Activated T-cell treated with anti-CD3 and anti-CD28 coated beads for 4 hours (primary cell): ENCODE measurements around the gene FRMD8.
A peak's percentile ranks its signal among the peaks of the same experiment; 100 is the strongest.
"Not testable (repeated sequence)": the region's sequence is repeated elsewhere in the genome, so short reads cannot be mapped to it uniquely, and the experiment has no call there.

ENCODE experiments used
- DNase-seq: peaks from one replicate; pipeline ENCODE4 v3.0.0-alpha.2; 2020

Gene FRMD8

DNA sequence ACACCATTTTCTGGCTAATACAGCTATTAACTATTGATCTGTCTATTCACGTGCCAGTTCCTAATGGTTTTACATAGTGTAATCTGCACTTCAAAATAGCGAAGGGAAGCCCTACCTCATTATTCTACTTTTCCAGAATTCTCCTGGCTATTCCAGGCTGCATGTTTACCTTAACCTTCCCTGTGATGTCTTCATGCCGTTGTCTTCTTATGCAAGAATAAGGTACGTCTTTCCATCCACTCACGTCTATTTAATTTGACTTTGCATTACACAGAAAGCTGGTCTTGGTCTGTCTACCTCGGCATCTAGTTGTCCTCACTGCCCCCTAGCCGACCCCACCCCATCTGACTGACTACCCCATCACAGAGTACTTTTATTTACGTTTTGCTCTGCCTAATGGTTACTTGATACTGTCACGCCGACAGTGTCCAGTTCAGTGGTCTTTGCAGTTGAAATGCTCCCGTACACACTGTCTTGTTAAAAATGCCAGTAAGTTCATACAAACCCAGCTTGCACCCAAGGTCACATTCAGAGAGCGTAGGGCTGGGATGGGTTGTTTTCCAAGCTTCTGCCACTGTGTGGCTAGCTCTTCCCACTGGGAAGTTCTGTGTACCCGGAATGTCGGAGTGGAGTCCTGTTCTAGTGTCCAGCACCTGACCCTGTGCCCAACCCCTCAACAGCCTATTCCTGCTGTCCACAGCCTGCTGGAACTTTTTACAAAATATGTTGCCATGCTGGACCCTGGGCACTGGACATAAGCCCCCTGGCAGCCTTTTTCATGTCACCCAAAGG is 51.2 kb downstream of the FRMD8 start:
- DNase-seq = no peak

DNA sequence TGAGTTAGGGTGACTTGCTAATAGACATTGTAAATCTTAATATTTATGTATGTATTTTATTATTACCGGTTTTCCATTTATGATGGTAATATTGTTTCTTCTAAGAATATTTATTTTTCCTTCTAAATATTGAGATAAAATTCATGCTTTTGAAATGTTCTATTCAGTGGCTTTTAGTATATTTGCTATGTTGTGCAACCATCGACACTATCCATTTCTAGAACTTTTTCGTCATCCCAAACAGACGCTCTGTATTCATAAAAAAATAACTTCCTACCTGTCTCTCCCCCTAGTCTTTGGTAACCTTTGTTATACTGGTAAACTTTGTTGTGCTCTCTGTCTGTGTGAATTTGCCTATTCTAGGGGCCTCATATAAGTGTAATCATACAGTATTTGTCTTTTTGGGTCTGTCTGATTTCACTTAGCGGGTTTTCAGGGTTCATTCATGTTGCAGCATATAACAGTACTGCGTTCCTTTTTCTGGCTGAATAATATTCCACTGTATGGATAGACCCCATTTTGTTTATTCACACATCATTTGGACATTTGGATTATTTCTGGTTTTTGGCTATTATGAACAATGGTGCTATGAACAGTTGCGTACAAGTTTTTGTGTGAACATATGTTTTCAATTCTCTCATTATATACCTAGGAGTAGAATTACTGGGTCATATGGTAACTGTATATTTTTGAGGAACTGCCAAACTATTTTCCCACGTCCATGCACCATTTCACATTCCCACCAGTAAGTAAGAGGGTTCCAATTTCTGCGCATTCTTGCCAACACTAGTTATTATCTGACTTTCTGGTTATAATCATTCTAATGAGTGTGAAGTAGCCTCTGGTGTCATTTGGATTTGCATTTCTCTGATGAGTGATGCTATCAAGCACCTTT is 52.1 kb downstream of the FRMD8 start:
- no peak for DNase-seq

DNA sequence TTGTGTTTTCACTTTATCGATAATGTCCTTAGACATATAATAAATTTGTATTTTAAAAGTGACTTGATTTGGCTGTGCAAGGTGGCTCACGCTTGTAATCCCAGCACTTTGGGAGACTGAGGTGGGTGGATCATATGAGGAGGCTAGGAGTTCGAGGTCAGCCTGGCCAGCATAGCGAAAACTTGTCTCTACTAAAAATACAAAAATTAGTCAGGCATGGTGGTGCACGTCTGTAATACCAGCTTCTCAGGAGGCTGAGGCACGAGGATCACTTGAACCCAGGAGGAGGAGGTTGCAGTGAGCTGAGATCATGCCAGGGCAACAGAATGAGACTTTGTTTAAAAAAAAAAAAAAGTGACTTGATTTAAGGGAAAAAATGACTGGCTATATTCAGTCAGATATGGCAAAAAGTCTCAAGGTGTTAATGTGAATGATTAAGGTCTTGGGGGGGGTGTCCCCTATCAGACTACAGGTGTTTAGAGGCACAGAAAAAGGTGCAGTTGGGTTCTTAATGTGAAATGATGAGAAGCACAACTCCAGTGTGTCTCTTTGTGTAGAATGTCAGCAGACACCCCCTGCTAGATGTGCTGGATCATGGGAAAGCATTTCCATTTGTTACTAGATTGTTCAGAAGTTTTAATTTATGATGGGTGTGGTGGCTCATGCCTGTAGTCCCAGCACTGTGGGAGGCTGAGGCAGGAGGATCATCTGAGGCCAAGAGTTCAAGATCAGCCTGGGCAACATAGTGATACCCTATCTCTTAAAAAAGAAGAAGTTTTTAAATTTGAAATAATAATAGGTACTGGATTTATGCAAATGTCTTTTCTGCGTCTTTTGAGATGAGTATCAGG is 53.1 kb downstream of the FRMD8 start:
- no peak for DNase-seq

DNA sequence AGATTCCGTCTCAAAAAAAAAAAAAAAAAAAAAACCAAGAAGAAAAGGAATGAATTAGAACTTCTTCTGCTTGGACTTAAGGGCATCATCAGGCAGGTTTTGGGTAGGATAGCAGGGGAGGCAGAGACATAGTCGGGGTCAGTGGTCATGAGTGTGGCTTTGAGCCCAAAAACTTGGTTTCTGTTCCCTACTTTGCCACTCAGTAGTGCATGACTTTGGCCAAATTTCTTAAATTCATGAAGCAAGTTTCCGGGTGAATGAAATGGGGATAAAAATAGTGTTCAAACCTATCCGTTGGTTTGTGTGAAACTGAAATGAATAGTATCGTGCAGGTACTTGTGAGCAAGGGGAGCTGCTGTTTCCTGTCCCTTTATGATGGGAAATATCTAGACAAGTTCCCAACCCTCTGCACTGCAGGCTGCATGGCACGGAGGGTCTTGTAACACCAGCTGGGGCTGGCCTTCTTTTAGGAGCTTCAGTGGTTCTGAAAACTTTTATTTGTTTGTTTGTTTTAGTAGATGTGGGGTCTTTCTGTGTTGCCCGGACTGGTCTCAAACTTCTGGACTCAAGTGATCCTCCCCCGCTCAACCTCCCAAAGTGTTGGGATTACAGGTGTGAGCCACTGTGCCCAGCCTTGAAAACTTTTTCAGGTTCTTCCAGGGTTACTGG is 54.5 kb downstream of the FRMD8 start:
- no peak for DNase-seq

DNA sequence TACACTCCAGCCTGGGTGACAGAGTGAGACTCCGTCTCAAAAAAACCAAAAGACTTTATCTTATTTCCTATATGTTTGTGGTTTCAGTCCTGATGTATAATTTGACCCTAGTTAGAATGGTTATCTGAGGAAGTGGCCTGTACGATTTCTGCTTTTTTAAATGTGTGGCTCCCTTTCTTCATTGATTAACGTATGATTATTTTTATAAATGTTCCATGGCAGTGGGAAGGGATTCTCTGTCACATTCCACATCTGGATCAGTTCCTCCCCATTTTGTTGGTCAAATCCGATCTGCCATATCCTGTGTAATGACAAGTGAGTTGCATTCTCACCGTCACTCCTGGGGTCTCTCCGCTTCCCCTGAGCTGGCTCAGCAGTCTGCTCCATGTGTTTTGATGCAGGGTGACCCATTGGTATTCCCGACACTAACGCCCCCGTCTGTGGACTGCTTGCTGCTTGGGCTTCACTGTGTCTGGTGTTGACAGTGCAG is 56.5 kb downstream of the FRMD8 start:
- DNase-seq = no peak

DNA sequence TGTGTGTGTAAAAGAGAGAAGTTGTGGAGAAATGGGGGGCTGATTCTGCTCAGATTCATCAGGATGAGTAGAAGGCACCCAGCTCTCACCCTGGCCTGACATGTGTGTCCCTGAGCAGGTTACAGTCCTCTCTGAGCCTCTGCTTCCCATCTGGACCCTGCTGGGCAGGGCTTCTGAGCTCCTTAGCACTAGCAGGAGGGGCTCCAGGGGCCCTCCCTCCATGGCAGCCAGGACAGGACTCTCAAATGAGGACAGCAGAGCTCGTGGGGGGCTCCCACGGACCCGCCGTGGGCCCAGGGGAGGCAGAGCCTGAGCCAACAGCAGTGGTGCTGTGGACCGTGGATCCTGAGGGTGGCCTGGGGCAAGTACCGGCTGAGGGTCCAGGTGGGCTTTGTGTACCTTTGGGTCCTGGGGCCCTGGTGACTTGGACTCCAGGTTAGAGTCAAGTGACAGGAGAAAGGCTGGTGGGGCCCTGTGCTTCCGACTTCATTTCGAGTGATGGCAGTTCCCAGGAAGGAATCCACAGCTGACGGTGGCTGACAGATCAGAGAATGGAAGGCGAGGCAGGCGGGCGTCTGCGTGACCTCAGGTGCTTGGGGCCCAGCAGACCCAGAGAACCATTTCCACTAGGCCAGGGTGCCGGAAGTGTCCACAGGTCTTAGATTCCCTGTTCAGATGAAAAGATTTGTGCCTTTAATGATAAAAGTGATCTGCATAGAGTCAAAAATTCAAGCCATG is 58.0 kb downstream of the FRMD8 start:
- no peak for DNase-seq

DNA sequence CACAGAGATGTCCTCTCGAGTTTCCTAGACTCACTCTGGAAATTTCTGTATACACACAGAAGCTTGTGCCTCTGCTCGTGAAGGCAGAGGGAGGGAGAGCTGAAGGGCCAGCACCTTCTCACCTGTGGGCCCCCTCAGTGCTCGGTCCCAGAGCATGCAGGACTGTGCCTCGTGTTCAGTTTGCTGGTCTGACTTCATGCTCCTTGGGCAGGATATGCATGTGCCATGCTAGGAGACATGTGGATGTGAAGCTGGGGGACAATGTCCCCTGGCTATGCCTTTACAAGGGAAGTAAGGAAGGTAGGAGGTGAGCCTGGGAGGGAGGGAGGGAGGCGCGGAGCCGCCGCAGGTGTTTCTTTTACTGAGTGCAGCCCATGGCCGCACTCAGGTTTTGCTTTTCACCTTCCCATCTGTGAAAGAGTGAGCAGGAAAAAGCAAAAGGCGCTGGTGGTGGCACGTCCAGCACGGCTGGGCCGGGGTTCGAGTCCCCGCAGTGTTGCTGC is 58.7 kb downstream of the FRMD8 start:
- DNase-seq = no peak

DNA sequence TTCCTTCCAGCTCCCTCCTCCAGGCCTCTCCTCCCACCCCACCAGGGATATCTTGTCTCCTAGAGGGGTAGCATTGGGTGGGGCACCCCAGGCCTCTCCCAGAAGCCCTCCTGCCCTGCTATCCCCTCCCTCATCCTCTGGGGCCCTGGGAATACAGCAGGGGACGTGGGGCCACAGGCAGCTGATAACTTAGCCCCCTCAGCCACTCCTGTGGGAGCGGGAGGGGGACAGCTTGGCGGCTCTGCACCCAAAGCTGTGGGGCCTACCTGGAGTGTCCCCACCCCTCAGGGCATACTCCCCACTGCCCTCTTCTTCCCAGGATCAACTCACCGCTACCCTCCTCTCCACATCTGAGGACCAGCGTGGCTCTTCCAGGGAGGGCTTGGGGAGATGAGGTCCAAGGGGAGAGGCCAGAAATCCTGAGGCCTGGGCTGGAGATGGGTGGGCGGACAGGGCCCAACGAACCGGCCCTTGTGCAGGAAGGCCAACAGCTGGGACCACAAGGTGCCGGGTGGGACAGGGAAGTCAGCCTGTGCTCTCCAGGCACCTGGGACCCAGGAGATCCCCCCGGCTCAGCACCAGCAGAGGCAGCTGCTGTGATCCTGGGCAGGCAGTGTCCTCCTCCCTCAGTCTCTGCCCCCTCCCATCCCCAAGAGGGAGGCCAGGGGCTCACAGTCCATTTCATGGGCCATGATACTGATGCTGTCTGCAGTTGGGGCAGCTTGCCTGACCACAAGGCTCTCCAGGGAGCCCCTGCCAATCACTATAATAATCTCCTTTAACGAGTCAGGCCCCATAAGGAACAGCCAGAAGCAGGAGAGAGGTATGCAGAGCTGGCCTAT is 59.4 kb downstream of the FRMD8 start:
- DNase-seq = no peak

DNA sequence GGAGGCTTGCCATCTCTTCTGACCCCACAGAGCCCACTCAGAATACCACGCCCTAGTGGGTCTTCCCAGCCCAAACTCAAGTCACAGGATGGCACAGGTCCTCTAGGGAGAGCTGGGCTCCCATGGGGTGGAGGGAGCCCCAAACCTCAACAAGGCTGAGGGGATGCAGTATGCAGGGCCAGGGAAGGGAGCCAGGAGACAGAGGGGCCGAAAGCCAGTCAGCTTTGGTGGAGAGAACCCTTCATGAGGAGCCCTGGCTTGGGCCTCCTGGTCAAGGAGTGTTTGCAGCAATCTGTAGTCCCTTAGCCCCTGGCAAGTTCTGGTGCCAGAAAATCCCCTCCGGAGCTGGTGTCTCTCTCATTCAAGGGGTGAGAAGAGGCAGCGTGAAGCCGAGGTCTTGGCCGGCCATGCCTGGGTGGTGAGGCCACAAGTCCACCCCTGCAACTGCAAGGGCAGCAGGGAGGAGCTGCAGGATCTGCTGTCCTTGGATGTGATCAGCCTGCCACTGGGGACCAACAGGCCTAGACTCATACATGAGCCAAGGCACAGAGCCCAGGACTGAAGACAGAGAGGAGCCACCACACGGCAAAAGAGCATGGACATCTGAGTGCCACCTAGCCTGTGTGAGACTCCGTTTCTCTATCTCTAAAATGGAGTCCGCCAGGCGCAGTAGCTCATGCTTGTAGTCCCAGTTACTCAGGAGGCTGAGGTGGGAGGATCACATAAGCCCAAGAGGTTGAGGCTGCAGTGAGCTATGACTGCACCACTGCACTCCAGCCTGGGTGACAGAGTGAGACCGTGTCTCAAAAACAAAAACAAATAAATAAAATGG is 60.2 kb downstream of the FRMD8 start:
- DNase-seq = no peak

DNA sequence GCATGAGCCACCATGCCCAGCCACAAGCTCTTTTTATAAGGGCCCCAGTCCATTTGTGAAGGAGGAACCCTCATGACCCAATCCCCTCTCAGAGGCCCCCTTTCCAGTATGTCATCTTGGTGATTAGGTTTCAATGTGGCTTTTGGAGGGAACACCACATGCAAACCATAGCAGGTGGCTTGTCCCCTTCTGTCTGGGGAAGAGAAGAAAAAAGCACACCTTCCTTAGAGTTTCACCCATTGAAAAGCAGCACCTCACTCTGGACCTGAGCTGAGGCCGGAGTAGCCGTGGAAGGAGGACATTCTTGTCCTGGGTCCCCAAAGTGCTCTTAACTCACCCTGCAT is 61.6 kb downstream of the FRMD8 start:
- DNase-seq = no peak

DNA sequence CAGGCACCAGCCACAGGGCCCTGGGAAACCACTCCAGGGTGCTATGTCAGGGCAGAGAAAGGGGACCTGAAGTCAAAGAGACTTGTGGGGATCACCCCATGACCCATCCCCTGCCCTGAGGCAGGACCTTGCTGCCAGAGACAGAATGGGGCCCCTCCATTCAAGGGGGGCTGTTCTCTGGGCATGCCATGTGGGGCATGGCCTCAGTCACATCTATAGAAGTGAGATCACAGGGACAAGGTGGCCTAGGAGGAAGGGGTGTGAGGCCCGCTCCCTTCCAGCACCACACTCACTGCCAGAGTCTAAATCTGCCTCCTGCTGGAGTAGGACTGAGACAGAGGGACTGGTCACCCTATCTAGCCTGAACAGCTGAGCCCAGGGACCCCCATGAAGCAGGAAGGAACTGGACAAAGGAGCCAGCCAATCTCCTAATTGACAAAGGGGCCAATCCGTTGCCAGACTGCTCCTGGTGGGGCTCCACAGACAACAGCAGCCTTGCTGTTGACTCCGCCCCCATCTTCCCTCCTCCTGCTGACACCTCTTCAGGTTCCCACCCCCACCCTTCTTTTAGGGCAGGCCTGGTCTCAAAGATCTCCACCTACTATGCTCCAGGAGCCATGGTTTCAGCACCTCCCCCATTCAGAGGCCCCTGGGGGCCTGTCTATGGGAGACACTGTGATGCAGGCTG is 62.1 kb downstream of the FRMD8 start:
- DNase-seq = no peak

DNA sequence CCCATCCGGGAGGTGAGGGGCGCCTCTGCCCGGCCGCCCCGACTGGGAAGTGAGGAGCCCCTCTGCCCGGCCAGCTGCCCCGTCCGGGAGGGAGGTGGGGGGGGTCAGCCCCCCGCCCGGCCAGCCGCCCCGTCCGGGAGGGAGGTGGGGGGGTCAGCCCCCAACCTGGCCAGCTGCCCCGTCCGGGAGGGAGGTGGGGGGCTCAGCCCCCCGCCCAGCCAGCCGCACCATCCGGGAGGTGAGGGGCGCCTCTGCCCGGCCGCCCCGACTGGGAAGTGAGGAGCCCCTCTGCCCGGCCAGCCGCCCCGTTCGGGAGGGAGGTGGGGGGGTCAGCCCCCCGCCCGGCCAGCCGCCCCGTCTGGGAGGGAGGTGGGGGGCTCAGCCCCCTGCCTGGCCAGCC is 64.9 kb downstream of the FRMD8 start:
- DNase-seq = not testable (repeated sequence)

DNA sequence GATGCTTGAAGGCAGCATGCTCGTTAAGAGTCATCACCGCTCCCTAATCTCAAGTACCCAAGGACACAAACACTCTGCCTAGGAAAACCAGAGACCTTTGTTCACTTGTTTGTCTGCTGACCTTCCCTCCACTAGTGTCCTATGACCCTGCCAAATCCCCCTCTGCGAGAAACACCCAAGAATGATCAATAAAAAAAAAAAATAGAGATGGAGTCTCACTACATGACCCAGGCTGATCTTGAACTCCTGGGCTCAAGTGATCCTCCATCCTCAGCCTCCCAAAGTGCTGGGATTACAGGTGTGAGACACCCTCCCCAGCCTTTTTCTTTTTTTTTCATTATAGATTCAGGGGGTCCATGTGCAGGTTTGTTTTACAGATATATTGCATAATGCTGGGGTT is 65.8 kb downstream of the FRMD8 start:
- DNase-seq = not testable (repeated sequence)

DNA sequence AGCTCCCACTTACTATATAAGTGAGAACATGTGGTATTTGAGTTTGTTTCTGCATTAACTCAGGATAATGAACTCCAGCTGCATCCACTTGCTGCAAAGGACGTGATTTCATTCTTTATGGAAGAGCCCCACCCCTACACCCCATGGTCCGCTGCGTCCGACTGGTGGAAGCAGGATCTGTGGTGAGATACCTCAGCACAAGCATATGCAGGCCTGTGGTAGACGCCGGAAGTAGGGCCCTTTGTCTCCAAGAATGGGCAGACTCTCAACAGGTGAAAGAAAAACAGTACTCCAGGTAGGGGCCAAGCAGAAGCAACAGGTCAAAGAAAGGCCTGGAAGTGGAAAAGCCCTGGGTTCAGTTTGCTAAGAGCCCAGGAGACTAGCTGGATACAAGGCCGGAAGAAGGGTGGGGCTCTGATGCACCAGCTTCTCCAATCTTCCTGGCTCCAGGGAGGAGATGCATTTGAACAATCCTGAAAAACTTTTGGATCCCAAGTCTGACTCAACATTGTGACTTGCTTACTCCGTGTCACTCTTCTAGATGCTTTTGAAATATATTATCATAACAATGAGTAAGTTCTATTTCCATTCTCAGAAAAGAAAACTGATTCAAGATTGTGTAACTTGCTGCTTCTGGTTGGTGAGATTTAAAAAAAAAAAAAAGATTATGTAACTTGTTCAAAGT is 66.5 kb downstream of the FRMD8 start:
- no peak for DNase-seq

DNA sequence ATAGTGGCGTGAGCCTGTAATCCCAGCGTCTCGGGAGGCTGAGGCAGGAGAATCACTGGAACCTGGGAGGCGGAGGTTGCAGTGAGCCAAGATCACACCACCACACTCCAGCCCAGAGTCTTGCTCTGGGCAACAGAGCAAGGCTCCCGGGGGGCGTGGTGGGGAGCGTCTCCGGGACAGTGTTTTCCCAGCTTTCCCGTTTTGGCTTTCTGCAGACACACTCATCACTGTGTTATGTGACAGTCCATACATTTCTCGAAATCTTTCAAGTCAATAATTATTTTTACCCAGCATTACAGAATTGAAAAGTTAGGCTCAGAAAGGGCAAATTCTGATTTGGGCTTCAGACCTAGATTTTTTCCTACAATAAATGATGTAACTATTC is 67.9 kb downstream of the FRMD8 start:
- DNase-seq = no peak

DNA sequence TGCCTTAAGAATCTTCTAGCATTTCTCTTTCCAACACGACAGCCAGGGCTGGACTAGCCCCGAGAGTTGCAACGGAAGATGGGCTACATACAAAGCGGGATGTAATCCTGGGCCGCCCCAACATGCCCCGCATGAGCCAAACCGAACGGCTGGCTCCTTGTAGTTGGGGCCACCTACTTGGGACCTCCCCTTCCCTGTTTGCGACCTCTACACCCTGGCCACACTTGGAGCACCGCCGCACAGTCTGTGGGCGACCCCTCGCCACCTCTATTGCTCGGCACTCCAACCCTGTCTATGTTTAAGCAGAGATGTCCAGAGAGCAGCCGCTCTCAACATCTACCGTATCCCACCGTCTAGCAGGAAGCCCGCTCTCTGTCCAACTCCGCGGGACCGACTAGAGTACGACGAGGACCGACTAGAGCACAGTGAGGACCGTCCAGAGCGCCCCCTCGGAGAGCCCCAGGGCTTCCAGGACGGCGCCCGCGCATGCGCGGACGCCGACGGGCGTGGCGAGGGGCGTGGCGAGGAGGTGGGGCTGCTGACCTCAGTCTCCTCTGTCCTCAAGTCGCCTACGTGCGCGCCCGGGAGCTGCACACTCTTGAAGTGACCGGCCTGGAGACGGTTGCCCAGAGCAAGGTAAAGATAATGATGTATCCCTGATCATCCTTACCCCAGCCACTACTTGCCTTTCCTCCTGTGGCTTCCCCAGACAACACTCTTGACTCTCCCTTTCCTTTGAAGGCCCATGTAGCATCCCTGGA is 68.4 kb downstream of the FRMD8 start:
- DNase-seq = peak; percentile 63

DNA sequence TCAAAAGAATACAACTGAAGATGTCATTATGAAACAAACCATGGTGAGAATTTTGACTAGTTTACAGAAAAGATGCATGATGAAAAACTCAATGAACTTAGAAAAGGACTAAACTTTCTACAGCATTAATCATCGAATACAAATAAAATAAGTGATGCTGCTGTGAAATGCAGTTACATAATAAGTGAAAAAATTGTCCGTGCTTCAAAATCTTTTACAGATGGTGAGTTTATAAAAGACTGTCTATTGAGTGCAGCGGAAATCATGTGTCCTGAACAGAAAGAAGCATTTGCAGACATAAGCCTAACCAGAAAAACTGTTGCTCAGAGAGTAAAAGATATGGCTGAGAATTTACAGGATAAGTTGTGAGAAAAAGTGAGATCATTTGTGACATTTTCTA is 70.0 kb downstream of the FRMD8 start:
- DNase-seq = no peak

DNA sequence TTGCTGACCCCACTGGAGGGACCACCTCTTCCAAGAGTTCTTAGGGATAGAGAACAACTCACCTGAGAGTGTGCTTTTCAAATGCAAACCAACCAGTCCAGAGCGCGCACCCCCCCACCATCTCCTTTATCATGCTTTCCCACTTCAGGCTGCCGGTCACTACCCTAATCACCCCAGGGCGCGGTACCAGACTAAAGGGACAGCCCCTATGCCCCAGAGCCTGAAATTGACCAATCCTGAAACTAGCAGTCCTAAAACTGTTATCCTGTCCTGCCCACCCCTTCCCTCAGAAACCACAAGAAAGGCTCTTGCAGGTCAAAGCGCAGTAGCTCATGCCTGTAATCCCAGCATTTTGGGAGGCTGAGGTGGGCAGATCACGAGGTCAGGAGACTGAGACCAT is 73.1 kb downstream of the FRMD8 start:
- no peak for DNase-seq
